HepG2 (cell line): ENCODE results near the gene TRIM67. TPM values are rescaled to one million over a fixed set of nuclear protein-coding genes. Genes with fewer than 3 reads are reported as not detected.

Experiments used
- ATAC-seq: fragments of 200-7000 bp; cut with Tn5 transposase; 3 replicates; pipeline ENCODE4 v1.9.1; 2020; ENCODE audit warnings: mild to moderate bottlenecking, moderate library complexity
- BruUV-seq: library from RNA; stranded (reverse); fragments of 400-500 nt; replicated peaks from 2 replicates; lab custom pipeline; 2021; lab: Mats Ljungman, UMichigan
- CTCF ChIA-PET: fragments of 300-600 bp; formaldehyde crosslinking; extraction: SDS; loops from one replicate; lab custom pipeline; 2021; ENCODE audit warnings: low total read pairs, inconsistent platforms, low intra/inter-chr PET ratio; lab: Yijun Ruan, JAX
- POLR2A ChIA-PET: fragments of 350-600 bp; sonication (Branson Sonifier 250); formaldehyde crosslinking; loops from one replicate; lab custom pipeline; 2020; ENCODE audit warnings: antibody characterized with exemption, inconsistent platforms; lab: Yijun Ruan, JAX
- DNase-seq: peaks from one replicate; pipeline ENCODE4 v3.0.0-alpha.2; 2015; ENCODE audit warnings: low spot score
- FAIRE-seq: peaks from 3 replicates; lab custom pipeline; 2011; peaks lifted over from hg19 to GRCh38; lab: Jason Lieb, UNC
- H2AFZ ChIP-seq: one replicate; pipeline ENCODE4 v1.6.1; 2011; ENCODE audit warnings: low read length, inconsistent platforms
- H3K27ac ChIP-seq: fragments of 300-600 bp; 3 replicates; pipeline ENCODE4 v1.8.0; 2011; ENCODE audit warnings: mixed run types, mild to moderate bottlenecking, mixed read lengths, low read length, inconsistent platforms; ENCODE audit not compliant: insufficient read depth; ENCODE audit errors: extremely low read length
- H3K27me3 ChIP-seq, 2 experiments: fragments of 200-600 bp in 1 of 2; 2 replicates in 1 of 2; 3 replicates in 1 of 2; pipeline versions ENCODE4 v1.6.0 to v1.8.0; 2011; ENCODE audit warnings: low read length in 2 of 2, mild to moderate bottlenecking in 2 of 2, moderate library complexity in 2 of 2, inconsistent platforms in 1 of 2; ENCODE audit not compliant: insufficient read depth in 2 of 2, control insufficient read depth in 1 of 2
- H3K36me3 ChIP-seq, 2 experiments: fragments of 200-600 bp in 1 of 2; replicated peaks in 1 of 2; 2 replicates in 1 of 2; 3 replicates in 1 of 2; pipeline versions ENCODE4 v1.5.1 to v1.8.0; 2011; ENCODE audit warnings: low read length in 2 of 2, inconsistent platforms in 1 of 2; ENCODE audit not compliant: insufficient read depth in 2 of 2, control insufficient read depth in 1 of 2
- H3K4me1 ChIP-seq: 2 replicates; pipeline ENCODE4 v1.5.1; 2012; ENCODE audit warnings: low read length, inconsistent platforms; ENCODE audit not compliant: insufficient read depth
- H3K4me2 ChIP-seq: 2 replicates; pipeline ENCODE4 v1.6.0; 2011; ENCODE audit warnings: low read depth, low read length, inconsistent platforms
- H3K4me3 ChIP-seq, 3 experiments: fragments of 200-600 bp in 1 of 3; sonication (generic), shearing (Covaris generic) in 1 of 3; replicated peaks in 1 of 3; 2 replicates each; pipeline ENCODE4 v1.5.1; 2011 to 2016; ENCODE audit warnings: low read length in 3 of 3, inconsistent platforms in 2 of 3, low read depth in 2 of 3, mild to moderate bottlenecking in 2 of 3, control low read depth in 1 of 3, mixed read lengths in 1 of 3; ENCODE audit not compliant: insufficient read depth in 1 of 3
- H3K79me2 ChIP-seq: one replicate; pipeline ENCODE4 v1.6.1; 2011; ENCODE audit warnings: low read length, inconsistent platforms; ENCODE audit not compliant: insufficient read depth
- H3K9ac ChIP-seq: 2 replicates; pipeline ENCODE4 v1.6.0; 2011; ENCODE audit warnings: mild to moderate bottlenecking, low read depth, low read length, inconsistent platforms; ENCODE audit not compliant: insufficient read depth
- H3K9me3 ChIP-seq: 2 replicates; pipeline ENCODE4 v1.5.1; 2012; ENCODE audit warnings: mild to moderate bottlenecking, low read length
- H4K20me1 ChIP-seq: 2 replicates; pipeline ENCODE4 v1.6.0; 2011; ENCODE audit warnings: inconsistent platforms, mild to moderate bottlenecking, low read length, moderate library complexity; ENCODE audit not compliant: insufficient read depth
- CSRNP2 ChIP-seq: sonication (generic); formaldehyde crosslinking; conservative IDR thresholded peaks from 2 replicates; pipeline ENCODE4 v1.8.0; 2022; ENCODE audit warnings: low read depth, missing genetic modification reagents
- WIZ ChIP-seq: sonication (generic); formaldehyde crosslinking; IDR thresholded peaks from 2 replicates; pipeline ENCODE4 v1.5.1; 2020; ENCODE audit warnings: mild to moderate bottlenecking, missing genetic modification reagents
- WGBS: methylation state at CpG from one replicate; pipeline ENCODE4 v1.1.6; 2017; ENCODE audit warnings: low lambda C conversion rate; 5-methylcytosine and 5-hydroxymethylcytosine counted together
- in situ Hi-C: cut with HindIII; loops from 2 replicates; pipeline ENCODE4 v1.10.0; 2017; ENCODE audit warnings: low pct_unique_long_range_greater_than_20kb; ENCODE audit not compliant: extremely low pct_ligation_motif_present
- intact Hi-C: fragments of 100-400 bp; cut with micrococcal nuclease; formaldehyde crosslinking; loops from one replicate; pipeline ENCODE4 v1.10.0; 2022; ENCODE audit not compliant: unreplicated experiment
- polyA plus RNA-seq, 8 experiments: library from polyadenylated mRNA; depleted of rRNA in 3 of 8; stranded (reverse) in 7 of 8; unstranded in 1 of 8; fragments of >200 nt; fragmentation: Illumina TruSeq in 4 of 8; extraction: Trizol in 4 of 8; gene quantifications; 2 replicates each; pipeline versions ENCODE4 v1.2.1 to v1.2.3, GENCODE V29; 2011 to 2016; ENCODE audit warnings: low read depth in 4 of 8, missing spikeins in 1 of 8, mixed read lengths in 1 of 8; ENCODE audit not compliant: insufficient read depth in 1 of 8
- total RNA-seq, 5 experiments: library from RNA; depleted of rRNA; stranded (reverse); fragments of >200 nt; fragmentation: Illumina TruSeq; extraction: Trizol; gene quantifications; 2 replicates each; pipeline ENCODE4 v1.2.3, GENCODE V29; 2016; ENCODE audit warnings: low read depth in 1 of 5

TRIM67 gene
- total and polyA plus RNA-seq, 2 of the 13 experiments (the other 11 are each of a cell fraction or from before 2014, with no cell fraction given): not detected

GRCh38 chr1:231188072-231188471 lies 26.2 kb downstream of the TRIM67 start:
- in situ Hi-C loops (no loop called here), intact Hi-C loops (no loop called here)
- CTCF ChIA-PET: no interaction called here
- ATAC-seq: no peak
- Histone ChIP-seq H3K27me3 (peaks cover 0 to 60% of the 10 kb centered on the region in 2 experiments; a peak in 3 of 5 replicates), H3K4me3 (no peak overlapping the region), H3K27ac (no peak overlapping the region), H3K36me3 (no peaks in the 10 kb centered on the region), H4K20me1 (no peaks in the 10 kb centered on the region), H2AFZ (no peak overlapping the region), H3K4me1 (0 out of 2 replicates have a peak, but pooled peaks cover under 1% of the 10 kb centered on the region), H3K9ac (no peak overlapping the region), H3K4me2 (no peak overlapping the region), H3K79me2 (no peaks in the 10 kb centered on the region), H3K9me3 (no peaks in the 10 kb centered on the region)
- DNase-seq: no peak
- 9% methylated on average over 1 of the region's 3 CpGs for WGBS
- POLR2A ChIA-PET: no interaction called here
- no peak for FAIRE-seq
- BruUV-seq: no TSS peak
- no peak for TF ChIP-seq CSRNP2
- TF ChIP-seq, all 625 proteins: peak for 0

GRCh38 chr1:231188768-231189167 lies 26.9 kb downstream of the TRIM67 start:
- Histone ChIP-seq H3K36me3 (no peaks in the 10 kb centered on the region), H3K9ac (no peak overlapping the region), H3K79me2 (no peaks in the 10 kb centered on the region), H3K4me1 (peaks cover 8% of the 10 kb centered on the region), H2AFZ (no peak overlapping the region), H4K20me1 (no peaks in the 10 kb centered on the region), H3K27ac (no peak overlapping the region), H3K4me3 (no peak overlapping the region), H3K27me3 (peaks cover 0 to 60% of the 10 kb centered on the region in 2 experiments; a peak in 3 of 5 replicates), H3K9me3 (no peaks in the 10 kb centered on the region), H3K4me2 (no peak overlapping the region)
- DNase-seq (no peak), ATAC-seq (no peak), FAIRE-seq (no peak)
- 64% methylated on average over 6 of the region's 7 CpGs for WGBS
- BruUV-seq: no TSS peak
- intact Hi-C loops: no loop called here
- CTCF ChIA-PET: no interaction called here
- no peak for TF ChIP-seq WIZ
- POLR2A ChIA-PET: no interaction called here
- in situ Hi-C loops: no loop called here
